ENCODE measurements around the gene ATF3.

ATF3 gene

DNA sequence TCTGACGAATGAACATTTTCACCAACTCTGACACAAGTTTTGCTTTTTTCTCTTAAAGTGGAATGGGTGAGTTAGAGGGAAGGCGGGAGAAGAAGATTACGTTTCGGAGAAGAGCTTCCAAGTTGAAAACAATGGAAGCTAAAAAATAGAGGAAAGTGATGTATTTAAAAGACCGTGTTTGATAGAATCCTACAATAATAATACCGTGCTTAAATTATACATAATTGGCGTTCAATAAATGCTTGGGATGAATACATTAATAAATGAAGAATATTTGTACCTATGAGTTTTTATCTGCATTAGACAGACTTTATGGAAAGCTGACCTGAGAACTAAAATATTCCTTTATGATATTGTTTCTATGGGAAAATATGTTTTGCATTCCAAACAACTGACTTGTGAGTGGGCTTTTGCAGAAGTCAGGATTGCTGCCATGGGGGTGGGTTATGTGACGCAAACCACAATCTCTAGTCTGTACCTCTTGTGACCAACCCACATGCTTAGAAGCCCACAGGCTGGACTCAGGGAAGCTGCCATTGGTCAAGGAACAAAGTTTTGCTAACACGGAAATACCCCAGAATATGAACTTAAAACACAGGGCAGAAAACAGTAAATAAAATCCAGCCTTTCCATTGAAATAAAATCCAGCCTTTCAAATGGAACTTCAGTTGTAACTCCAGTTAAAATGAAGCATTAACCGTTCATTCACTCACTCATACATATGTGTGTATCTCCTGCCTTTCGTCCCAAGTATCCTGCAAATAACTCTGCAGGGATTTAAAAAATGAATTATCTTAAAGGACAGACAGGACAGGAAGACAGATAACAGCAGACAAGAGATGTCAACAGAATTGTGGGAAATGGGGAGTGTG lies 21.3 kb upstream of the ATF3 start:
- DNase-seq = no peak

DNA sequence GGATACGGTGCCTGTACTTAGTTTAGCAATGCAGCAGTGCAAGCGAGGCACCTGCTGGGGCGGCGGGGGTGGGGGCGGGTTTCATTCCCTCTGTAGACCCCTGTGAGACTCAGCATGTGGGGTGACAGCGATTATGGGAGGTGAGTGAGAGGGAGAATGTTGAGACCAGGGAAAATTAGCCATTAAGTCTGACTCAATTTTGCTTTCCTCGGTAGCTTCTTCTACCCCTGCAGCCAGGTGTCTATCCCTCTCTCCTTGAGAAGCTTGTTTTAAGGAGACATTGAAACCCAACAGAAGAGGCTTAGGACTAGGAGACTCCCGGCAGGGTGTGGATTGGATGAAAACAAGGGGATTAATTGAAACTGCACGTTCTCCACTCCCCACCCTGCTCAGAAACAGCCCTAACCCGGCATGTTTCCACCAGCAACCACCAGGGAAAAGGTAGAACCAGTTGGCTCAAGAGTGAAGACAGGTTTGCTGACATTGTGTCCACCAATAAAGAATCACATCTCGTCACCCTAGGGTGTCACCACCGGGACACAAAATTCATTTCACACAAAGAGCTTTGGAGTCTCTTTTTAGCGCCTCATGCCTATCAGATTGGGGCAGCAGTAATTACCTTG lies 20.6 kb upstream of the ATF3 start:
- DNase-seq = no peak

DNA sequence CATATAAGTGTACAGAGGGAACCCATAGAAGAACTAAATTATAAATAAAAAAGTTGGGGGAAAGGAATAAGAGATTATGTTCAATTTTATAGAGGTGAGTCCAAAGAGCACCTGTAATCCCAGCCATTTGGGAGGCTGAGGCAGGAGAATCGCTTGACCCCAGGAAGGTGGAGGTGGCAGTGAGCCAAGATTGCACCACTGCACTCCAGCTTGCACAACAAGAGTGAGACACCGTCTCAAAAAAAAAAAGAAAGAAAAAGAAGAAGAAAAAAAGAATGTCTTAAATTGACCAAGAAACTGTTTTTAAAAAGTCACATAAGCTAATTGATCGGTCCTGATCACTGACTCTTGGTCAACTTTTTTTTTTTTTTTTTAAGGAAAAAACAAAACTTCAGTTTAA lies 19.1 kb upstream of the ATF3 start:
- no peak for DNase-seq

DNA sequence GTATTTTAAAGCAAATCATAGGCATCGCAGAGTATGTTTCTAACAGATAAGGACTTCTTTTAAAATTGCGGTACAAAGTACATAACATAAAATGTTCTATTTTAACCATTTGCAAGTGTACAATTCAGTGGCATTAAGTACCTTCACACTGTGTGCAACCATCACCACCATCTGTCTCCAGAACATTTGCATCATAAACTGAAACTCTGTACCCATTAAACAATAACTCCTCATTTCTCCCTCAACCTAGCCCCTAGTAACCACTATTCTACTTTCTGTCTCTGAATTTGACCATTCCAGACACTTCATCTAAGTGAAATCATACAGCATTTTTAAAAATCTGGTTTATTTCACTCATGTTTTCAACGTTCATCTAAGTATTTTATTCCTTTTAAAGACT lies 16.6 kb upstream of the ATF3 start:
- no peak for DNase-seq

DNA sequence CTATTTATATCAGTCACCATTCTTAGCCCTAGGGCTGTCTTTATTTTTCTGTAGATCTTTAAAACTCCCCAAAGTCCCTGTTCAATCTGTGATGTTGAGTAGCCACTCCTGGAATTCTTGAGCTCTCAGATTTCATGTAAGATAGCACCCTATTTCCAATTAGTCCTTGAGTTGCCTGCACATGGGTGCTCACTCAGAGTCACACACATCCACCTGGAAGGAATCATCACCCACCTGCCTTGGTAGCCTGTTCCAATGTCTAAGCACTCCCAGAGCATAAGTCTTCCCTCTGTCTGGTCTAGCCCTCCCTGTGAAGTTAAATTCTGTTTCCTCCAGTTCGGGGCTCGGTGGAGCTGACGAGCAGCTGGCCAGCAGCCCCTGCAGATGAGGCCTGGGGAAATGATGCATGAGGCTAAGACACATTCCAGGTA lies 14.7 kb upstream of the ATF3 start:
- no peak for DNase-seq

DNA sequence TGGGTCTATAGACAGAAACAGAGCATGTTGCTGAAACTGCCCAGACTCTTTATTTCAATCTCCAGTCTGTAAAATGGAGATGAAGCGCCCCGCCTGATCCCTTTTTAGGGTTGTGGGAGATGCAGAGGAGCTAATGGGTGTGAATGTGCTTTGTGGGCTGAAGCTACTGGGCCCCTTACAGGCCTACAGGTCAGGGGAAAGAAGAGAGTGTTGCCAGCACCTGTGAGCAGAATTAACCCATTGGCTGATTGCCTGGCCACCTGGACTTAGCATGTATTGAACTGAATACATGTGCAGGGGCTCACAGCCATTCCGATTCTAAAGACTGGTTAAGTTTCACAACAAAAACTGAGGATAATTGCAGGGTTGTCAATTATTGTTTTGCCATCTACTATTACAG lies 13.9 kb upstream of the ATF3 start:
- DNase-seq = no peak

DNA sequence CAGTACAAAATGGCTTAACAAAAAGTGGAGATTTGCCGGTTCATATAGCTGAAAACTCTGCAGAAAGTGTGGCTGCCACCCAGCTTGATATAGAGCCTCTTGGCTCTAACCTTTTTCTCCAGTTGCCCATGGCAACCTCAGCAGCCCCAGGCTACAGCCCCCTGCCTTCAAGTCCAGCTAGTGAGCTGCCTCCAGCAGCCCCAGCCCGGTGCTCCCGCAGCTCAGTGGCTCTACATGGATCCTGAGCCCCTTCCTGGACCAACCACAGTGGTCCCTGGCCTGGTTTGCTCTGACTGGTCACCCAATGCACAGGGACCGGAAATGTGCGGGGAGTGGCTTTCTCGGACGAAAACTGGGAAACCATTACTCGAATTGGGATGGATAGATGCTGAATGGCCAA lies 13.3 kb upstream of the ATF3 start:
- no peak for DNase-seq

DNA sequence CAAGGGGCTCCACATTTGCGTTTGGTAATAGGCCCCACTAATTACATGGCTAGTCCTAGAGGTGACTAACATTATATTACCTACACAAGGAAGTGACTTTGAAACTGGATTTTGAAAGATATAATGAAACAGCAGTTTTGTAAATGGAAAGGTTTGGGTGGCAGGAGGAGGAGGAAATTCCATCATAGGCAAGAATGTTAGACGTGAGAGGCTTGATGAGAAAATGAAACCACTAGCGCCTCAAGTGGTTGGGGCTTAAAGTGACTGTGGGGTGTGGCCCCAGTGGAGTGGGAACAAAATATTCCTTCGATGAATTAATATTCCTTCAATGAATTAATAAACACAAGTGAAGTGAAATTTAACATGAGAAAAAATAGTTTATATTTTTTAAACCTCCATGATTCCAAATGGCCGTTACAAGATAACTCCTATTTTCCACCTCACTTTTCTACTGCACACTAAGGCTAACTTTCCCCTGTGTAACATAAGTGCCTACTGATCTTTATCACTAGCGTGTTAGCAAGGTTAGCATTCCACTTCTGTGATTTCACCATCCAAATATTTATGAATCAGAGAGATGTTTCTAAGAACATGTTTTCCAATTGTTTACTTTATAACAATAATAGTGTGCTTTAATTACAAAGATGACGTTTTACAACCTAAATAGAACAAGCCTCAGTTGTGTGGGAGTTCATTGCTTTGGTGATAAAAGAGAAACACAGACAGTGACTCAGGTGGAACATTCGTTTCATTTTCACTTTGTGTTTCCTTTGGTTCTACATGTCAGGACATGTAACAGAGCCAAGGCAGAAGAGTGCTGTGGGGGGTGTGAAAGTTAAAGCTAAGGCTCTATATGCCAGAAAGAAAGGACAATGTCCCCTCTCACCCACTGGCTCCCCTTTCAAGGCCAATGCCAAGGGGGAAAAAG lies 12.5 kb upstream of the ATF3 start:
- peak; percentile 80 for DNase-seq

DNA sequence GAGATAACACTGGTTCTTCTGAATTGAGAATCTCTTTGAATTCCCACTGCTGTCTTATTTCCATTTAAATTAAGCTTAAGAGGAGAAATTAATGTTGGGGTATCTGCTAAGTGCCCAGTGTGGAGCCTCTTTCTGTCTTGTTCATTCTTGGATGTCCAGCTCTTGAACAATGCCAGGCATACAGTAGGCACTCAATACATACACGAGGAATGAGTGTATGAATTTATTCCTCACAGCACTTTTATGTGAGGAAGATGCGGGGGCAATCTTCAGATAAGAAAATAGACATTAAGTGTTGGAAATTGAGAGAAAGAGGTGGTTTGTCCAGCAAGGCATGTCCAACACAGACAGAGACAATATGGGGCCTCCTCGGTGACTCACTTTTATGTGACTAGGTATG lies 11.8 kb upstream of the ATF3 start:
- DNase-seq = no peak

DNA sequence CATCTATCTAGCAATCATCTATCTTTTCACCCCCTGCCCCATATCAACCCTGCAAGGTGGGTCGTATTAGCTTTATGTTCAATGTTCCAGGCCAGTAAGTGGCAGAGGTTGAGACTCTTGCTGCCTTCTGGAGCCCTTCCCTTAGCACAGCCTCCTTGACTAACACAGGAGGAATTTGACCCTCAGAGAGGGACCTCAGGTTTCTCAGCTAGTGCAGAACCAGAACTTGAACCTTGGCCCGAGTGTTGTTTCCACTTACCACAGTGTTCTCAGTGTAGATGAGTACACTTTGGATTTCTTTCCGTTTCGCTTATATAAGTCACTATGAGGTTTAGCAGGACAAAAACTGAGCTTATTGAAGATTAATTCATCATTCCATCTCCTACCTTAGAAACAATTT lies 11.1 kb upstream of the ATF3 start:
- DNase-seq = no peak

DNA sequence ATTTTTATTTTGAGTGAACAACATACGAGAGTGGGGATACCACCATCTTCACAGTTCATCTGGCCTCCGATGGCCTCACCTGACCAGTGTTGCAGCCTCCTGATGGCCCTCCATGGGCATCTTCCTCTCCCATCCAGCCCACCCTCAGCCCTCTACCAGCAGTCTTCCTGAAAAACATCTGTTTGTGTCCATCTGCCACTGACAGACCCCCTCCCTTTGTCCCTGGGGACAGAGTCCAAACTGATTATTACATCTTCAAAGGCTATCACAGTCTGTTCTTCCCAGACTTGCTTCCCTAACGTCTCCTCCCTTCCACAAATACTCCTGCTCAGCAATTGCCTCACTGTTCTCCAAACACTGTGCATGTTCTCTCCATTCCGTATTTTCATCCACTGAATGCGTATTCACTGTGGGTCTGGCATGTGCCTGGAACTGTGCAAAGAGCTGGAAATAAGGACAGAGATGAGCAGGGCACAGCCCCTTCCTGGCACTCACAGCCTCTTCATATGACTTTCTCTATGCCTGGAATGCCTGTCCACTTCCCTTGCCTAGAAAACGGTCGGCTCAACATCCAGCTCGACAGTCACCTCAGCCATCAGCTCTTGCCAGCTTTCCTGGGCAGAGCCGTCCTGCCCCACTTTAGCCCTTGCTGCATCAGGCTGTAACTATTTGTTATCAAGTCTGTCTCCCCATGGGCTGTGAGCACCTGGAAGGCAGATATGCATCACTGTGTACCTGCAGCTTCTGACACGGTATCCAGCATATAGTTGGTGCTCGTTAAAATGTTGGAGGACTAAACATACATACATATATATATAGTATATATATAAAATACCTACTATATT lies 8.3 kb upstream of the ATF3 start:
- no peak for DNase-seq

DNA sequence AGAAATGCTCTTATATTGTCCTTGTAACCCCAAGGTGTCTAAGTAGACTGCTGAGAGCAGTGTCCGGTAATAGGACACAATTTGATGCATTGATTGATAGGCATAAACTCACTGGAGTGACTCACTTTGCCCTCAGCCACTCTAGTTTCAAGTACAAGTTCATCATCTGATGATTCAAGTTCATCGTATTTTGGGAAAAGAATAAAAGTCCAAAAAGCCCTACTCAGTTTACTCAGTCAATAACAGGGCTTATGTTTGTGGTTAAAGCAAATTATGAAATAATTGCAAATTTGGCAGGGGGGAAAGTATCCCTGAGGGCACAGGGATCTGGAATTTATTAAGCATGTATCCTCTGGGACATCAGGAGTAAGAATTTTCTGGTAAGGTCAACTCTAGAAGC lies 7.6 kb upstream of the ATF3 start:
- DNase-seq = no peak

DNA sequence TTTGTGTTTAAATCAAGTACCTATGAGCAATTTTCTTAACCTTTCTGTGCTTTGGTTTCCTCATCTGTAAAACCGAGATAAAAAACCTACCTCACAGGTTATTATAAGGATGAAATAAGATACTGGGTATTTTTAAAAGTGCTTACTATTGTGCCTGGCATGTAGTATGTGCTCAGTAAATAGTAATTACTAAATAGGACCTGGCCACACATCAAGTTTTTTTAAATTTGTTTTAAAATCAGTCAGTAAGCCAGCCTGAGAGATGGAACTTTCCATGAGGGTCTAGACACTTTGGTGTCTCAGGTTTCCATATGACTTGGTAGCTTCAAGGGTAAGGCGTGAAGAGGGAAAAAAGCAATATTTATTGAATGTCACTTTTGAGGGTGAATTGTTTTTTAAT lies 7.0 kb upstream of the ATF3 start:
- DNase-seq = no peak

DNA sequence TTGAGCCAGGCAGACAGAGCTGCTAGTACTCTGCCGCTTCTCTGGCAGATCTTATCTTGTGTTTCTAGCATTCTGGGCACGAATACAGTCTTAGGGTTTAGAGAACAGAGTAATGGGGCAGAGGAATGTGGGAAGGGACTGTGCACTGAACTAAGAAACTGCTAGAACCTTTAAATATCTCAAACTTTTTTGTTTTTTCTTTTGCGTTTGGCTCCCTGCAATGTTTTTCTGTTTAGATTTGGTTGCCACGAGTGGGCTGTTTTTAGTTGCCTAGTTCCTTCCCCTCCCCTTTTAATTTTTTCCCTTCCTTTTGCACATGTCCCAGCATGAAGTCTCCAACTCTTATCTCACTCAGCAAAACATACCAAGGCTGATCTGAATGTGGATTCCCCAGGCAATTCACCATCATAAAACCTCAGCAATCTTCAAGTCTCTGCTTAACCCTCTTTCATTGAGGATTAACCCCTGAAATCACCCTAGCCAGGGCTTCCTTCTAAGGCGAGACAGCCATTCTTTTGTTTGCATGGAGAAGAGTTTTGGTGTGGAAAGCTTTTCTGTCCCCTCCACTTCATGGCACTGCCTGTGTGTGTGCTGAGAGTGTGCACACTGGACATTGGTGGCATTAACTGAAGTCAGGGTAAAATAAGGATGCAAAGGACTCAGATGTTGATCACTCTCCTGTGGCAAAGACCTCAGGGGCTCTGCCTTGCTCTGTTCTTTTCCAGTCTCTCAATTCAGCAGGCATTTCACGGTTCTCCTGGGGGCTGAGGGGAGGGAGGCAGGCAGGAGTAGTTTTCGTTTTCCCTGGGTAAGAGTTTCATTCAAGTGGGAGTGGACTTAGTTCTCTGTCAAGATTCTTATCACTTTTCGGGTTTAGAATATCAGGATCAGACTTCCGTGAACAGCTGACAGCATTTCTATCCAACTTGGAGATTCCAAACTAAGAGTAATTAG lies 2.8 kb upstream of the ATF3 start:
- DNase-seq = no peak

DNA sequence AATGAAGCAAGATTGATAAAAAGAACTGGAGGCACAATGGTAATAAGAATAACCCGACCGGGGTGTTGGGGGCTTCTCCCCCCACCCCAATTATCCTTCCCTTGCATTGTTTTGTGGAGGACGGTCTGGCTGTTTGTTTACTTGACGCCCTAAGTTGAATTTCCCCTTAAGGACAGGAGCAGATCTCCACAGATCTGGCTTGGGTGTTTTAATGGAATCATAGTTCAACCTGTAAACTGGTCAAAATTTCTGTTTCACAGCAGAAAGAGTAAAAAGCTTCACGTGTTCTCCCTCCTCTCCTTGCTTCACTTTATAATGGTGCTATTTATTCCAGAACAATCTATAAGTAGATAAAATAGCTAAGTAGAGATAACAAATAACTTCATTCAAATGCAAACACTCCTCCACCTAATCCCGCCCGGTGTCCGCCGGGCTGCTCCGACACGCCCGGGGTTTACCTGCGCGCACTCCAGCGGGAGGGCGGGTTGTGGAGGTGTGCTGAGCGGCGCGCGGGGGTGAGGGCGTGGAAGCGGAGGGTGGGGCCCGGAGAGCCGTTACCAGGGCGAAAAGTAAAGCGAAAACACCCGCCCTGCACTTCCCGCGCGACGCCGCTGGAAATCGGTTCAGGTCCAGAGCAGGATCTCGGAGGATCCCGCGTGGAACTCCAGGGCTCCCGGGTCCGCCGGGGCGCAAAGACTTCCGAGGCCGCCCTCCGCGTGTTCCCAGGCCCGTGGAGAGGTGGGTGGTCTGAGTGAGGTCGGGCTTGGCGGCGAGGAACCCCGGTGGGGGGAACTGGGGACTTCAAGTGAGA lies 2.0 kb upstream of the ATF3 start:
- peak; percentile 44 for DNase-seq

DNA sequence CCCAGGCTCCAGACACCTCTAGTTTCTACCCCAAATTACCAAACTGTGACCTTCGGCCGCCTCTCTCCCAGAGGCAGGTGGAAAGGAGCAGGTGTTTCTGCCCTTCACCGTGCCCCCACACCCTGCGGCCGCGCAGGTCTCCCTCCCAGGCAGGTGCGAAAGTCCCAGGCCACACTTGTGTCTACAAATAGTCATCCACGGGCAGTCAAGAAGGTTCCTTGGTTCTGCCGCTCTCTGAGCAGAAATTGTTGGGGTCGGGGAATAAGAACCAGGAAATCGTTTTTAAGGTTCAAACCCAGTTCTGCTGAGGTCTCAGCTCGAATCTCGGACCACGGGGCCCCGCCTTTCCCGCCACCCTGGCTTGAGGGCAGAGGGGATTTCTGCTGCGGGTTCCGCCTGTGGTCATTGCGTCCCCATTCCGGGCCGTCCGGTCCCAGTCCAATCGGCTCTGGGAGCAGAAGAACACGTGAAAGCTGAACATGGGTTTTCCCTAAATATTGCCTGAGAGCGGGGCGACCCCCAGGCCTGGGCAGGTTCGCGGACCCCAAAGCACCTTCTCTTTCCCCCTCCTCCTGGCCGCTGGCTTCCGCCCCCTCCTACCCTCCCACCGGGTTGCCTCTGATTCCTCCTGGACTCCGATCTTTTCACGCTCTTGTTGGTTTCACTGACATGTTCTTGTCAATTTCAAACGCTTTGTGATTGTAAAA lies 1.2 kb upstream of the ATF3 start:
- DNase-seq = no peak

DNA sequence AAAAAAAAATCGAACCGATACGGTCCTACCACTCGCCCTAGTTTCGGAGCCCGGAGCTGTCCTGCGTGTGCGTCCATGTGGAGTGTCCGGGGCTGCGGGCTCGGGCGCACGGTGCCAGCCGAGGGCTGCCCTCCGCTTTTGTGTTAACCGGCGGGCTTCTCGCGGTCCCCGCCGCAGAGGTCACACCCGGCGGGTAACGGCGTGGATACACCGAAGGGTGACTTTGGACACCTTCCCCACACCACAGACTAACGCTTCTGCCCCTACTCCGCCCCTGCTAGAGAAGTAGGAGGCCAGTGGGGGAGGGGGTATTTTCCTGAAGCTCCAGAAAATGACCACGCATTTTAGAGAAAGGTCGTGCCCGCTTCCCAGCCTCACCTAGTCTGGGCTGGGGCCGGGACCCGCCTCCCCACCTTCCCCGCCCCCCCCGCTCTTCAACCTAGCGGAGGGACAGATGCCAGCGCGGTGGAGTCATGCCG lies 609 bp upstream of the ATF3 start:
- no peak for DNase-seq

DNA sequence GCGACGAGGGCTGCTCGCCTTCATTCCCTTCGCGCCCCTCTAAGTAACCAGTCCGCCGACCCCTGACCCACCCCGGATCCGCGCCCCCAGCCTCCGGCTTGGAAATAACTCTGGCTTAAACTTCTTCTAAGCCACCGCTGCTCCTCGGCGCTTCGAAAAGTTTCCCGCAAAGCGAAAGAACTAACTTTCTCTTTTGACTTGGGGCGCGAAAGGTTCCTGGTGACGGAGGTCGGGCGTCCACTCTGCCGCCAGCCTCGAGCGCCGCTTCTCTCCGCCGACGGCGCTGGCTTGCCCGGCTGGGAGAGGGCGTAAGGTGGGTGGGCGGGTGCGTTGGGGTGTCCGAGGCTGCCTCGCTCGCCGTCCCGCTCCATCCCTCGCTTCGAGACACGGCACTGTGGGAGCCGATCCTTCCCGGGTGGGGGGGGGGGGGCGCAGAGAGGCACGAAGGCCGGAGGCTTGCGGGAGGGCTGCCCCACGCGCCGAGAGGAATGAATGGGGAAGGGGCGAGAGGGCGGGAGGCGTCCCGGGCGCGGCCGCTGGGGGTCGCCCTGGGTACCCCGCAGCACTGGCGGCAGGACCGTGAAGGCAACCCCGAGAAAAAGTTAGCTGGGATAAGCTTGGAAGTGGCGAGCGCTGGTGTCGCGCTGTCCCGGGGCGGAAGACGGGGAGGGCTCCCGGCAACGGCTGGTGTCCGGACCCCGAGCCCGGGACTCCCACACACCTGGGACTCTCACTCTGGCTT lies 569 bp downstream of the ATF3 start:
- DNase-seq = no peak

Measured in DMS153 (cell line).